Mesothelial cell of epicardium (in vitro differentiated cells): ENCODE data around the gene CCDC92B. TPM values are rescaled to one million over a fixed set of nuclear protein-coding genes. Genes with fewer than 3 reads are reported as not detected.
A peak's percentile ranks its signal among the peaks of the same experiment; 100 is the strongest.

ENCODE experiments used
- DNase-seq, 2 experiments: peaks; one replicate each; pipeline ENCODE4 v3.0.0; 2021; ENCODE audit warnings: low spot score in 2 of 2; ENCODE audit not compliant: unreplicated experiment in 2 of 2
- H3K27ac Mint-ChIP-seq: 2 replicates; pipeline ENCODE4 v1.8.0; 2021; ENCODE audit warnings: mixed read lengths
- H3K27me3 Mint-ChIP-seq: 2 replicates; pipeline ENCODE4 v1.8.0; 2021; ENCODE audit warnings: low read depth, mixed read lengths
- H3K36me3 Mint-ChIP-seq: 2 replicates; pipeline ENCODE4 v1.8.0; 2021; ENCODE audit warnings: mixed read lengths
- H3K4me1 Mint-ChIP-seq: 2 replicates; pipeline ENCODE4 v1.8.0; 2021; ENCODE audit warnings: mixed read lengths
- H3K4me3 Mint-ChIP-seq: 2 replicates; pipeline ENCODE4 v1.8.0; 2021; ENCODE audit warnings: mild to moderate bottlenecking, moderate library complexity, mixed read lengths
- H3K9me3 Mint-ChIP-seq: 2 replicates; pipeline ENCODE4 v1.8.0; 2021; ENCODE audit warnings: mixed read lengths
- CTCF ChIP-seq: fragments of 200-600 bp; sonication (generic); IDR thresholded peaks from one replicate; pipeline ENCODE4 v1.5.0; 2021; ENCODE audit warnings: antibody characterized with exemption; ENCODE audit not compliant: unreplicated experiment
- total RNA-seq: library from RNA; stranded (reverse); gene quantifications from 3 replicates; pipeline ENCODE4 v1.2.1, GENCODE V29; 2021

The CCDC92B gene
- total RNA-seq, 1 donor from 2014 or later, result 0.58 TPM

GRCh38 chr17:2751491-2751890, 2.0 kb upstream of the CCDC92B start:
- Mint-ChIP-seq H3K27me3 (peaks cover 86% of the 10 kb centered on the region), H3K4me3 (no peak overlapping the region), H3K4me1 (peaks cover 3% of the 10 kb centered on the region), H3K9me3 (no peaks in the 10 kb centered on the region), H3K36me3 (no peaks in the 10 kb centered on the region), H3K27ac (no peak overlapping the region)
- no peak for DNase-seq
- TF ChIP-seq CTCF, result no peak

- no peak for DNase-seq
- no peaks in the 10 kb centered on the region for H3K4me1 Mint-ChIP-seq
- no peaks in the 10 kb centered on the region for H3K9me3 Mint-ChIP-seq
- no peak for TF ChIP-seq CTCF
- no peak overlapping the region for H3K4me3 Mint-ChIP-seq
- H3K36me3 Mint-ChIP-seq, result no peaks in the 10 kb centered on the region
- peaks cover 87% of the 10 kb centered on the region for H3K27me3 Mint-ChIP-seq
- H3K27ac Mint-ChIP-seq, result no peak overlapping the region
Observed at GRCh38 chr17:2750721-2751120, 1.3 kb upstream of the CCDC92B start.

GRCh38 chr17:2749784-2750181, 331 bp upstream of the CCDC92B start:
- peak; percentile 77 to 90 for DNase-seq
- peaks cover 89% of the 10 kb centered on the region for H3K27me3 Mint-ChIP-seq
- H3K4me1 Mint-ChIP-seq, result no peaks in the 10 kb centered on the region
- no peak overlapping the region for H3K27ac Mint-ChIP-seq
- H3K9me3 Mint-ChIP-seq, result no peaks in the 10 kb centered on the region
- no peak overlapping the region for H3K4me3 Mint-ChIP-seq
- H3K36me3 Mint-ChIP-seq, result no peaks in the 10 kb centered on the region
- no peak for TF ChIP-seq CTCF

DNA sequence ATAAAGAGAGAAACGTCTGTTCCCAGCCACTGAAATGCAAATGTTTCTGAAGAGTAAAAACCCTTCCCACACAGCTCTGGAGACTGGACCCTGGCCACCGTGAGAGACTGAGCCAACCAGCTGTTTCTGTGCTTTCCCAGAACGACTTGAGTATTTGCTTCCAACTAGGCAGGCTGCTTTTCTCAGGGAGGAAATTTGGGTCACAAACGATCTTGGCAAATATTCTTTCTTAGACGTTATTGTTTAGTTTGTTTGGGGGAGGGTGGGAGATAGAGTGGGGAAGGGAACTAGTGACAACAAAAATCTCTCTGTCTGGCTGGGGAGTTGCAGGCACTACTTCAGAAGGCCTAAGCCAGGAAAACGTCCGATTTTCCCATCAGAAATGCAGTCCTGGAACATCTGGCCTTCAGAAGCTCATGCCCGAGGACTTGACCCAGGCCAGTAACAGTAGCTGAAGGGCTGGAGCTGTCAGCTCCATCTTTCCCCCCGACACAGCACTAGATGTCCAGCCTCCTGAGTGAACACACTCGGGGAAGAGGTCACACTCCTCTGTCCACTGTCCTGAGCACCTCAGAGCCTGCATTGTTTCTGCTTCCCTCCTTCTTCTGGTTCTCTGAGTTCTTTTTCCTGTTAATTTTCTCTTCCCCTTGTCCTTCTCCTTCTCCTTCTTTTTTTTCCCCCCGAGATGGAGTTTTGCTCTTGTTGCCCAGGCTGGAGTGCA, 4.0 kb downstream of the CCDC92B start:
- TF ChIP-seq CTCF, result no peak
- H3K4me3 Mint-ChIP-seq, result no peak overlapping the region
- no peak overlapping the region for H3K27ac Mint-ChIP-seq
- peaks cover 71% of the 10 kb centered on the region for H3K27me3 Mint-ChIP-seq
- no peak for DNase-seq
- no peaks in the 10 kb centered on the region for H3K36me3 Mint-ChIP-seq
- H3K4me1 Mint-ChIP-seq, result no peaks in the 10 kb centered on the region
- H3K9me3 Mint-ChIP-seq, result no peaks in the 10 kb centered on the region

- Mint-ChIP-seq H3K4me1 (no peaks in the 10 kb centered on the region), H3K27me3 (peaks cover 19% of the 10 kb centered on the region)
Observed at GRCh38 chr17:2737693-2738092, 11.8 kb downstream of the CCDC92B start.

More at GRCh38 chr17:2737693-2738092, 11.8 kb downstream of the CCDC92B start:
- H3K27ac Mint-ChIP-seq, result no peak overlapping the region
- H3K9me3 Mint-ChIP-seq, result no peaks in the 10 kb centered on the region
- no peak overlapping the region for H3K4me3 Mint-ChIP-seq
- no peak for DNase-seq
- TF ChIP-seq CTCF, result no peak
- H3K36me3 Mint-ChIP-seq, result no peaks in the 10 kb centered on the region
